Testis (tissue), 2 donors: ENCODE results near the gene MXD3.

Experiments used
- CTCF ChIP-seq, 3 experiments: fragments of 450-650 bp in 2 of 3; fragments of 200-600 bp in 1 of 3; sonication (generic) in 1 of 3; IDR thresholded peaks; one replicate each; pipeline ENCODE4 v1.5.1; 2016 to 2019; ENCODE audit warnings: antibody characterized with exemption in 3 of 3, mild to moderate bottlenecking in 2 of 3, moderate library complexity in 1 of 3
- POLR2A ChIP-seq: fragments of 450-650 bp; IDR thresholded peaks from one replicate; pipeline ENCODE4 v1.6.1; 2017; ENCODE audit warnings: antibody characterized with exemption, mild to moderate bottlenecking, moderate library complexity

- TF ChIP-seq CTCF (IDR thresholded peaks at IDR 0.05) (no peak), POLR2A (no peak)
Measured at GRCh38 chr5:177346820-177347219, 35.1 kb upstream of the MXD3 start.
